A549 (cell line): Measurements from ENCODE around the gene IFITM2. TPM values are rescaled to one million over a fixed set of nuclear protein-coding genes. Genes with fewer than 3 reads are reported as not detected.

Experiments
- ATAC-seq, 2 experiments: fragments of 200-7000 bp in 1 of 2; fragments of >200 bp in 1 of 2; cut with Nextera tagmentation in 1 of 2; cut with Tn5 transposase in 1 of 2; 3 replicates each; pipeline versions ENCODE4 v1.8.0 to v1.9.1; 2018 to 2020; ENCODE audit warnings: mild to moderate bottlenecking in 1 of 2, moderate library complexity in 1 of 2
- CTCF ChIA-PET: fragments of 300-600 bp; sonication (Branson Sonifier 250); formaldehyde crosslinking; extraction: SDS; loops from one replicate; lab custom pipeline; 2021; ENCODE audit warnings: antibody characterized with exemption, inconsistent platforms; lab: Yijun Ruan, JAX
- POLR2A ChIA-PET: fragments of 350-600 bp; formaldehyde crosslinking; extraction: SDS; loops from one replicate; lab custom pipeline; 2021; ENCODE audit warnings: antibody characterized with exemption, inconsistent platforms; lab: Yijun Ruan, JAX
- DNase-seq, 2 experiments: peaks; one replicate each; pipeline versions ENCODE4 v3.0.0 to v3.0.0-alpha.2; 2011 to 2016; ENCODE audit warnings: low read depth in 1 of 2, low spot score in 1 of 2
- FAIRE-seq: peaks from 2 replicates; lab custom pipeline; 2011; peaks lifted over from hg19 to GRCh38; lab: Jason Lieb, UNC
- H3K27ac ChIP-seq, 2 experiments: fragments of >200 bp; sonication (Bioruptor Twin); formaldehyde crosslinking; 3 replicates each; pipeline ENCODE4 v1.5.1; 2016 to 2017
- H3K4me1 ChIP-seq: fragments of >200 bp; sonication (Bioruptor Twin); formaldehyde crosslinking; 3 replicates; pipeline ENCODE4 v1.6.1; 2016
- H3K4me2 ChIP-seq: fragments of >200 bp; sonication (Bioruptor Twin); formaldehyde crosslinking; 3 replicates; pipeline ENCODE4 v1.6.1; 2016
- H3K4me3 ChIP-seq: fragments of >200 bp; sonication (Bioruptor Twin); formaldehyde crosslinking; 3 replicates; pipeline ENCODE4 v1.5.1; 2016
- H3K9me3 ChIP-seq: fragments of >200 bp; sonication (Bioruptor Twin); formaldehyde crosslinking; 3 replicates; pipeline ENCODE4 v1.6.1; 2016
- ATOH8 ChIP-seq: fragments of 250-450 bp; sonication (Bioruptor Pico); IDR thresholded peaks from 2 replicates; pipeline ENCODE4 v1.5.0; 2020; ENCODE audit warnings: low read depth, mild to moderate bottlenecking, moderate library complexity
- CBX2 ChIP-seq: fragments of 200-600 bp; sonication (generic); IDR thresholded peaks from 2 replicates; pipeline ENCODE4 v1.6.1; 2016; ENCODE audit warnings: low read depth, mild to moderate bottlenecking, borderline replicate concordance
- CBX8 ChIP-seq: fragments of 200-600 bp; sonication (generic); IDR thresholded peaks from 2 replicates; pipeline ENCODE4 v1.6.1; 2016
- CEBPB ChIP-seq, 2 experiments: fragments of >200 bp in 1 of 2; sonication (Bioruptor Twin) in 1 of 2; formaldehyde crosslinking in 1 of 2; IDR thresholded peaks; 2 replicates each; pipeline ENCODE4 v1.6.1; 2012 to 2016
- CHD2 ChIP-seq: fragments of 150-350 bp; IDR thresholded peaks from 2 replicates; pipeline ENCODE4 v1.6.1; 2014; ENCODE audit warnings: low read length; ENCODE audit not compliant: partially characterized antibody
- CHD4 ChIP-seq: fragments of 200-600 bp; sonication (generic); IDR thresholded peaks from 2 replicates; pipeline ENCODE4 v1.6.1; 2016; ENCODE audit warnings: antibody characterized with exemption, mild to moderate bottlenecking, borderline replicate concordance
- EHMT2 ChIP-seq: fragments of 200-600 bp; sonication (generic); IDR thresholded peaks from 2 replicates; pipeline ENCODE4 v1.6.1; 2016; ENCODE audit warnings: antibody characterized with exemption, low read depth, mild to moderate bottlenecking, moderate library complexity
- FOSL2 ChIP-seq, 2 experiments: fragments of 450-650 bp in 1 of 2; fragments of >200 bp in 1 of 2; sonication (Bioruptor Twin) in 1 of 2; formaldehyde crosslinking; IDR thresholded peaks; 2 replicates each; pipeline versions ENCODE4 v1.5.0 to v1.6.1; 2016 to 2020; ENCODE audit warnings: mild to moderate bottlenecking in 1 of 2, moderate library complexity in 1 of 2
- FOXS1 ChIP-seq: fragments of 250-450 bp; sonication (Bioruptor Pico); IDR thresholded peaks from 2 replicates; pipeline ENCODE4 v1.5.0; 2020; ENCODE audit warnings: mild to moderate bottlenecking, moderate library complexity
- JUN ChIP-seq, 2 experiments: fragments of >200 bp; sonication (Bioruptor Twin); formaldehyde crosslinking; IDR thresholded peaks; 2 replicates in 1 of 2; 3 replicates in 1 of 2; pipeline ENCODE4 v1.6.1; 2016 to 2017
- JUNB ChIP-seq: fragments of >200 bp; sonication (Bioruptor Twin); formaldehyde crosslinking; IDR thresholded peaks from 2 replicates; pipeline ENCODE4 v1.6.1; 2016
- NPAS2 ChIP-seq: fragments of 250-450 bp; sonication (Bioruptor Pico); IDR thresholded peaks from 2 replicates; pipeline ENCODE4 v1.8.0; 2022; ENCODE audit warnings: mild to moderate bottlenecking, moderate library complexity, borderline replicate concordance
- PBX3 ChIP-seq: IDR thresholded peaks from 2 replicates; pipeline ENCODE4 v1.6.1; 2012
- POLR2AphosphoS2 ChIP-seq: conservative IDR thresholded peaks from 2 replicates; pipeline ENCODE4 v1.6.1; 2012; ENCODE audit warnings: low read length, improper control_type of control experiment, inconsistent platforms
- RARB ChIP-seq: fragments of 250-450 bp; sonication (Bioruptor Pico); IDR thresholded peaks from 2 replicates; pipeline ENCODE4 v1.8.0; 2021; ENCODE audit warnings: mild to moderate bottlenecking, moderate library complexity
- RCOR1 ChIP-seq: fragments of 150-350 bp; IDR thresholded peaks from 2 replicates; pipeline ENCODE4 v1.6.1; 2014; ENCODE audit warnings: antibody characterized with exemption, low read length, low read depth
- RNF2 ChIP-seq: fragments of 200-600 bp; sonication (generic); IDR thresholded peaks from 2 replicates; pipeline ENCODE4 v1.6.1; 2016; ENCODE audit warnings: low read depth, mild to moderate bottlenecking, antibody characterized with exemption, moderate library complexity, borderline replicate concordance
- SREBF2 ChIP-seq: fragments of 450-650 bp; IDR thresholded peaks from 2 replicates; pipeline ENCODE4 v1.6.1; 2014; ENCODE audit warnings: mild to moderate bottlenecking, moderate library complexity
- TP53 ChIP-seq: fragments of 250-450 bp; sonication (Bioruptor Pico); IDR thresholded peaks from 2 replicates; pipeline ENCODE4 v1.5.0; 2021; ENCODE audit warnings: mild to moderate bottlenecking, moderate library complexity
- ZC3H11A ChIP-seq: fragments of 450-650 bp; IDR thresholded peaks from 2 replicates; pipeline ENCODE4 v1.6.1; 2014; ENCODE audit warnings: antibody characterized with exemption, mild to moderate bottlenecking
- ZFP36 ChIP-seq: fragments of 450-650 bp; IDR thresholded peaks from 2 replicates; pipeline ENCODE4 v1.6.1; 2014; ENCODE audit warnings: borderline replicate concordance; ENCODE audit not compliant: partially characterized antibody
- ZSCAN20 ChIP-seq: fragments of 250-450 bp; sonication (Bioruptor Pico); IDR thresholded peaks from 2 replicates; pipeline ENCODE4 v1.8.0; 2022; ENCODE audit warnings: mild to moderate bottlenecking, moderate library complexity
- WGBS: methylation state at CpG from one replicate; pipeline ENCODE4 v1.1.6; 2017; ENCODE audit errors: missing lambda C conversion rate; 5-methylcytosine and 5-hydroxymethylcytosine counted together
- polyA plus RNA-seq, 4 experiments: library from polyadenylated mRNA; depleted of rRNA in 3 of 4; stranded (reverse); fragments of >200 nt; fragmentation: RNase III in 1 of 4; extraction: RNeasy Plus Mini Kit Qiagen cat#74134 plus additional on column Dnase treatment in 1 of 4; gene quantifications; 2 replicates in 3 of 4; 3 replicates in 1 of 4; pipeline ENCODE4 v1.2.3, GENCODE V29; 2011 to 2017
- TF ChIP-seq, protein P1 (sequence below): fragments of 450-650 bp; IDR thresholded peaks from 2 replicates; pipeline ENCODE4 v1.6.1; 2014; ENCODE audit warnings: antibody characterized with exemption

IFITM2 gene
- polyA plus RNA-seq, 2 of the 4 experiments (the other 2 are of a cell fraction): 36.4 to 43.6 TPM

GRCh38 chr11:330307-330693 lies 22.7 kb downstream of the IFITM2 start (continued):
- no peak for TF ChIP-seq ATOH8 (CRISPR knock-in tag)
- TF ChIP-seq POLR2AphosphoS2: no peak
- TF ChIP-seq NPAS2 (CRISPR knock-in tag): no peak
- no peak for TF ChIP-seq CHD2
- TF ChIP-seq, all 56 proteins: peak for 0

DNA sequence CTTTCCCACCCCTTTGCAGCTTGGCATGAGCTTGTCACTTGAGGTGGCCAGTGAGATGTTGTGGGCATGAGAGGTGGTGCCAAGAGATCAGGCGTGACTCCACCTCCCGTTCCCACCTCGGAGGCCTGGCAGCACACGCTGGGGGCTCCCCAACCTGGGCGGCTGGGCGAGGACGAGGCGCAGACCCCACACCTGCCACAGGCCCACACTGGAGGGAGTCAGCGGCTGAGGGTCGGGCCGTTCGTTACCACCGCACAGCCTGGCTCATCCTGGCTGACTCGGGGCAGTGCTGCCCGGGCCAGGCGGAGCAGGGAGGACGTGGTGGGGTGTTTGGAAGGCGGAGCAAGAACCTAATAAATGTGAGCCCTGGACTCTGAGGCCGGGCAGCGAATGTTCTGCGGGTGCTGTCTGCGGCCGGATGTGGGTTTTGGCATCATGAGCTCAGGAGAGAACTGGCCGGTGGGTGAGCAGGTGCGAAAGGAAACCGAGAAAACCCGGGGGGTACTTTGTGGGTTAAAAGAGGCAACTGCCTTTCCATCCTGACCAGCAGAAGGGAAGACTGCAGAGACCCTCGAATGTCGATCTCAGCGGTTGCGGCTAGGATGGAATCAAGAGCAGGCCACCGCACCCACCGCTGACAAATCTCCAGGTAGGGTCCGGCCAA lies 23.2 kb downstream of the IFITM2 start:
- 74% methylated on average over 33 of the region's 34 CpGs for WGBS
- no peak overlapping the region for H3K27ac ChIP-seq
- CTCF ChIA-PET: interaction anchor here (0.8 to 2.8 kb wide), 10 partner anchors 10 to 80 kb away, joined by 3 to 9 read pairs (median 4); no protein-coding TSS in a partner anchor
- peaks cover 9% of the 10 kb centered on the region; the same call in 1 of the 3 replicates for H3K4me1 ChIP-seq
- no peak overlapping the region for H3K4me3 ChIP-seq
- POLR2A ChIA-PET: interaction anchor here (1.3 kb wide), 1 partner anchor 25 kb away, joined by 5 read pairs; no protein-coding TSS in a partner anchor
- ATAC-seq: no peak
- no peak for TF ChIP-seq ZFP36
- TF ChIP-seq CHD4: no peak
- TF ChIP-seq RARB (CRISPR knock-in tag): no peak
- TF ChIP-seq RNF2: no peak
- TF ChIP-seq, all 56 proteins: peak for 0
- no peak for DNase-seq
- no peak overlapping the region for H3K4me2 ChIP-seq
- FAIRE-seq: no peak
- no peaks in the 10 kb centered on the region for H3K9me3 ChIP-seq

- no peak overlapping the region for H3K4me3 ChIP-seq
- DNase-seq (no peak), FAIRE-seq (no peak), ATAC-seq (no peak)
- peaks cover 9% of the 10 kb centered on the region; the same call in 1 of the 3 replicates for H3K4me1 ChIP-seq
- ChIA-PET CTCF (interaction anchor here (1.1 to 2.4 kb wide), 4 partner anchors 14 to 117 kb away, joined by 3 to 9 read pairs (median 6); no protein-coding TSS in a partner anchor), POLR2A (no interaction called here)
- H3K27ac ChIP-seq: no peak overlapping the region
- no peak for TF ChIP-seq CBX2
- no peak for TF ChIP-seq CBX8
- no peak for TF ChIP-seq EHMT2
- TF ChIP-seq POLR2AphosphoS2: no peak
- TF ChIP-seq NPAS2 (CRISPR knock-in tag): no peak
- TF ChIP-seq TP53 (CRISPR knock-in tag): no peak
- no peak for TF ChIP-seq RNF2
- no peak for TF ChIP-seq RCOR1
- TF ChIP-seq, protein P1, sequence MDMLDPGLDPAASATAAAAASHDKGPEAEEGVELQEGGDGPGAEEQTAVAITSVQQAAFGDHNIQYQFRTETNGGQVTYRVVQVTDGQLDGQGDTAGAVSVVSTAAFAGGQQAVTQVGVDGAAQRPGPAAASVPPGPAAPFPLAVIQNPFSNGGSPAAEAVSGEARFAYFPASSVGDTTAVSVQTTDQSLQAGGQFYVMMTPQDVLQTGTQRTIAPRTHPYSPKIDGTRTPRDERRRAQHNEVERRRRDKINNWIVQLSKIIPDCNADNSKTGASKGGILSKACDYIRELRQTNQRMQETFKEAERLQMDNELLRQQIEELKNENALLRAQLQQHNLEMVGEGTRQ: no peak
- TF ChIP-seq SREBF2: no peak
- TF ChIP-seq JUNB: no peak
- no peak for TF ChIP-seq FOXS1
- TF ChIP-seq ZSCAN20 (CRISPR knock-in tag): no peak
- no peak for TF ChIP-seq FOSL2 (IDR thresholded peaks at IDR 0.05)
- no peak for TF ChIP-seq FOSL2 (CRISPR knock-in tag; IDR thresholded peaks at IDR 0.05)
- no peak for TF ChIP-seq CHD4
- TF ChIP-seq PBX3: no peak
- no peak for TF ChIP-seq CEBPB (IDR thresholded peaks at IDR 0.05)
- no peak for TF ChIP-seq JUN (IDR thresholded peaks at IDR 0.05)
- no peak for TF ChIP-seq ZC3H11A
- H3K4me2 ChIP-seq: no peak overlapping the region
- H3K9me3 ChIP-seq: no peaks in the 10 kb centered on the region
- WGBS: 74% methylated on average over 19 of the region's 19 CpGs
These were observed 23.9 kb downstream of the IFITM2 start for GRCh38 chr11:331358-332060.
